Ovary (tissue), 9 donors: Measurements from ENCODE around the gene TMEM18. TPM values are rescaled to one million over a fixed set of nuclear protein-coding genes. Genes with fewer than 3 reads are reported as not detected.

ENCODE experiments used
- DNase-seq, 5 donors: peaks; one replicate each; pipeline ENCODE4 v3.0.0-alpha.2; 2019 to 2020
- H3K27ac ChIP-seq, 2 donors: fragments of 200-600 bp; one replicate each; pipeline versions ENCODE4 v1.5.1 to v1.8.0; 2019 to 2022
- H3K27me3 ChIP-seq: fragments of 200-600 bp; one replicate; pipeline ENCODE4 v1.8.0; 2022
- H3K36me3 ChIP-seq: fragments of 200-600 bp; sonication (generic); one replicate; pipeline ENCODE4 v1.5.1; 2019
- H3K4me1 ChIP-seq: one replicate; pipeline ENCODE4 v1.8.1; 2013; ENCODE audit warnings: mild to moderate bottlenecking, moderate library complexity; ENCODE audit not compliant: insufficient read depth
- H3K4me3 ChIP-seq: fragments of 200-600 bp; sonication (generic); one replicate; pipeline ENCODE4 v1.5.1; 2017
- H3K9me3 ChIP-seq, 2 donors: fragments of 200-600 bp in 1 of 2; sonication (generic) in 1 of 2; one replicate each; pipeline versions ENCODE4 v1.5.1 to v1.8.1; 2013 to 2019; ENCODE audit warnings: mild to moderate bottlenecking in 1 of 2, moderate library complexity in 1 of 2
- CTCF ChIP-seq, 3 donors: fragments of 450-650 bp in 2 of 3; fragments of 200-600 bp in 1 of 3; IDR thresholded peaks; one replicate each; pipeline versions ENCODE4 v1.5.1 to v1.8.0; 2016 to 2022; ENCODE audit warnings: antibody characterized with exemption in 3 of 3, mild to moderate bottlenecking in 1 of 3
- EP300 ChIP-seq: sonication (generic); formaldehyde crosslinking; IDR thresholded peaks from one replicate; pipeline ENCODE4 v1.6.1; 2017; ENCODE audit warnings: antibody characterized with exemption
- POLR2A ChIP-seq: fragments of 450-650 bp; IDR thresholded peaks from one replicate; pipeline ENCODE4 v1.6.1; 2017; ENCODE audit warnings: antibody characterized with exemption, mild to moderate bottlenecking, moderate library complexity
- WGBS, 3 donors: extraction: QIAGEN DNeasy Blood & Tissue Kit in 1 of 3; methylation state at CpG; one replicate each; pipeline versions ENCODE4 v1.1.5 to v1.1.7; 2013 to 2017; 5-methylcytosine and 5-hydroxymethylcytosine counted together
- intact Hi-C, 4 donors: fragments of 100-400 bp; cut with DNase I; formaldehyde crosslinking; loops; one replicate each; pipeline versions ENCODE4 v1.11.0 to v1.15.1; 2022 to 2023
- polyA plus RNA-seq, 2 donors: library from polyadenylated mRNA; stranded (reverse); fragments of 200-250 nt in 1 of 2; fragments of 350-450 nt in 1 of 2; fragmentation: Illumina TruSeq in 1 of 2; extraction: RNeasy Lipid Tissue Mini Kit (QIAGEN cat#74804) in 1 of 2; gene quantifications; one replicate each; pipeline ENCODE4 v1.2.3, GENCODE V29; 2013 to 2014
- total RNA-seq, 7 donors: library from RNA; depleted of rRNA in 2 of 7; stranded (reverse); fragments of >200 nt in 2 of 7; fragmentation: NEBNext Ultra II Directional in 3 of 7; extraction: Animal tissue kit (Norgen Biotek cat#: 25700) in 3 of 7; gene quantifications; one replicate each; pipeline versions ENCODE4 v1.1.0 to v1.2.4, GENCODE V29; 2016 to 2023
- donor health status: DM: no; HTN: no; CAD: no; lungs with moderate emphysema.
- donor health status: DM: no; HTN: no; CAD: no.
- donor health status: Bipolar disorder and iron deficiency.
- donor health status: DM: yes; HTN: yes; CAD: no.
- donor health status: DM: no; HTN: no; CAD: no.
- donor health status: DM: yes; HTN: yes; CAD: no.

TMEM18 gene
- total and polyA plus RNA-seq, 9 donors: 27.5 to 48.5 (median 40.4) TPM

GRCh38 chr2:641164-641871 is 35.9 kb downstream of the TMEM18 start:
- Histone ChIP-seq H3K9me3 (no peaks in the 10 kb centered on the region), H3K36me3 (no peaks in the 10 kb centered on the region), H3K4me1 (peaks cover 2% of the 10 kb centered on the region), H3K27ac (no peak overlapping the region), H3K4me3 (no peak overlapping the region), H3K27me3 (no peaks in the 10 kb centered on the region)
- TF ChIP-seq CTCF (IDR thresholded peaks at IDR 0.05): no peak
- intact Hi-C loops: no loop called here
- WGBS, 3 donors: 29 to 41% (median 34%) methylated on average over 9 of the region's 9 CpGs
- DNase-seq: no peak

GRCh38 chr2:639703-640102 is 37.5 kb downstream of the TMEM18 start:
- Histone ChIP-seq H3K4me1 (peaks cover 2% of the 10 kb centered on the region), H3K36me3 (no peaks in the 10 kb centered on the region), H3K27me3 (no peaks in the 10 kb centered on the region), H3K4me3 (no peak overlapping the region), H3K27ac (no peak overlapping the region), H3K9me3 (no peaks in the 10 kb centered on the region)
- DNase-seq: no peak
- TF ChIP-seq POLR2A (no peak), EP300 (no peak), CTCF (IDR thresholded peaks at IDR 0.05) (no peak)
- intact Hi-C loops: loop anchor here in 1 of 4 donors (10.0 kb wide), 1 partner anchor 395 kb away; no protein-coding TSS in a partner anchor
- WGBS, 3 donors: 73 to 83% (median 79%) methylated on average over 6 of the region's 6 CpGs

- intact Hi-C loops: loop anchor here in 1 of 4 donors (10.0 kb wide), 1 partner anchor 393 kb away; no protein-coding TSS in a partner anchor
These were observed 39.4 kb downstream of the TMEM18 start for GRCh38 chr2:637804-638203.

GRCh38 chr2:637406-637776 is 39.8 kb downstream of the TMEM18 start:
- intact Hi-C loops: loop anchor here in 1 of 4 donors (10.0 kb wide), 1 partner anchor 393 kb away; no protein-coding TSS in a partner anchor
- Histone ChIP-seq H3K4me1 (peaks cover 2% of the 10 kb centered on the region), H3K27me3 (no peaks in the 10 kb centered on the region), H3K9me3 (no peaks in the 10 kb centered on the region), H3K4me3 (no peak overlapping the region), H3K27ac (no peak overlapping the region), H3K36me3 (no peaks in the 10 kb centered on the region)
- DNase-seq: no peak
- WGBS, 3 donors: 53 to 64% (median 57%) methylated on average over 15 to 16 of the region's 16 CpGs
- TF ChIP-seq CTCF (IDR thresholded peaks at IDR 0.05) (no peak), EP300 (no peak), POLR2A (no peak)

More at GRCh38 chr2:637804-638203, 39.4 kb downstream of the TMEM18 start:
- Histone ChIP-seq H3K9me3 (no peaks in the 10 kb centered on the region), H3K4me3 (no peak overlapping the region), H3K4me1 (peaks cover 2% of the 10 kb centered on the region), H3K27ac (no peak overlapping the region), H3K27me3 (no peaks in the 10 kb centered on the region), H3K36me3 (no peaks in the 10 kb centered on the region)
- TF ChIP-seq CTCF (IDR thresholded peaks at IDR 0.05): no peak
- DNase-seq: no peak
- WGBS, 3 donors: 69 to 75% (median 70%) methylated on average over 7 of the region's 7 CpGs
